NCI-H2227 (cell line): ENCODE measurements around the gene CASKIN2.
"Not testable (repeated sequence)": the region's sequence is repeated elsewhere in the genome, so short reads cannot be mapped to it uniquely, and the experiment has no call there.

Experiments used
- DNase-seq: peaks from one replicate; lab custom pipeline; 2025; ENCODE audit not compliant: unreplicated experiment; lab: John Stamatoyannopoulos, UW

Gene CASKIN2

GRCh38 chr17:75493476-75494129 is 21.7 kb downstream of the CASKIN2 start:
- no peak for DNase-seq

GRCh38 chr17:75492555-75493168 is 22.7 kb downstream of the CASKIN2 start:
- DNase-seq, result no peak

DNA sequence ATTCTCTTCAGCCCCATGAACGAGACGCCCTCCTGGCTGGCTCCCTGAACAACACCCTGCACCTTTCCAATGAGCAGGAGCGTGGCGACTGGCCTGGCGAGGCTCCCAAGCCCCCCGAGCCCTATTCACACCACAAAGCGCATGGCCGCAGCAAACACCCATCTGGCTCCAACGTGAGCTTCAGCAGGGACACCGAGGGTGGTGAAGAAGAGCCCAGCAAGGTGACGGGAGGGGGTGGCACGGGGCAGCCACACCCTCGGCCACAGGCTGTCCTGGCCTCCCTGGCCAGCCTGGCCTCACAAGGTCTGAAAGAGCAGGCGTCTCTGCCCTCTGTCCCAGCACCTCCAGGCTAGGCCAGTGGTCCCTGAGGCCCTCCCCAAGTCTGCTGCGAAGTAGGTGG is 23.7 kb downstream of the CASKIN2 start:
- no peak for DNase-seq

DNA sequence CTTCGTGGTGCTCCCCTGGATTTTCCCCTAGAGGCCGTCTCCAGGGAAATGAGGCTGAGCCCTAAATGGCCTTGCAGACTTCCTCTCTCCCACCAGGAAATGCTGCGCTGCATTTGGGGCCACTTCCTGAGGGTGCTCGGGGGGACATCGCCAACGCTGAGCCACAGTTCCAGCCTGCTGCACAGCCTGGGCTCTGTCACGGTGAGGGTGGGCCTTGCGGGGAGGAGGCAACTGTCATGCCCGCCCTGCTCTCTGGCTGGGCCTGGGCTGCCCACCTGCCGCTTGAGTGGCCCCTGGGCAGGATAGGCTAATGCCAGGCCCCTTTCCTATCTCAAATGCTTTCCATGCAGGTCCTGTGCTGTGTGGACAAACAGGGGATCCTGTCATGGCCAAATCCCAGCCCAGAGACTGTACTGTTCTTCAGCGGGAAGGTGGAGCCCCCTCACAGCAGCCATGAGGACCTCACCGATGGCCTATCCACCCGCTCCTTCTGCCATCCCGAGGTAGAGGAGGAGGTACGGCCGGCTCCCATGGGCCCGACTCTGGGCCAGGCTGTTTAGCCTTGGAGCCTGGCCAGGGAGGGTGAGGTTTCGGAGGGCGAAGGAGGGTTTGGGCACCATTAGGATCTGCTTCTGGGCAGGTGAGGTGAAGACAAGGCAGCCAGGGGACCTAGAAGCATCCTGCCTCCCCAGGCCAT is 24.2 kb downstream of the CASKIN2 start:
- DNase-seq, result no peak

GRCh38 chr17:75490173-75490743 is 25.1 kb downstream of the CASKIN2 start:
- DNase-seq, result no peak

- no peak for DNase-seq
Observed at GRCh38 chr17:75489511-75489955, 25.8 kb downstream of the CASKIN2 start.

- no peak for DNase-seq
Observed at GRCh38 chr17:75488693-75489510, 26.4 kb downstream of the CASKIN2 start.

DNA sequence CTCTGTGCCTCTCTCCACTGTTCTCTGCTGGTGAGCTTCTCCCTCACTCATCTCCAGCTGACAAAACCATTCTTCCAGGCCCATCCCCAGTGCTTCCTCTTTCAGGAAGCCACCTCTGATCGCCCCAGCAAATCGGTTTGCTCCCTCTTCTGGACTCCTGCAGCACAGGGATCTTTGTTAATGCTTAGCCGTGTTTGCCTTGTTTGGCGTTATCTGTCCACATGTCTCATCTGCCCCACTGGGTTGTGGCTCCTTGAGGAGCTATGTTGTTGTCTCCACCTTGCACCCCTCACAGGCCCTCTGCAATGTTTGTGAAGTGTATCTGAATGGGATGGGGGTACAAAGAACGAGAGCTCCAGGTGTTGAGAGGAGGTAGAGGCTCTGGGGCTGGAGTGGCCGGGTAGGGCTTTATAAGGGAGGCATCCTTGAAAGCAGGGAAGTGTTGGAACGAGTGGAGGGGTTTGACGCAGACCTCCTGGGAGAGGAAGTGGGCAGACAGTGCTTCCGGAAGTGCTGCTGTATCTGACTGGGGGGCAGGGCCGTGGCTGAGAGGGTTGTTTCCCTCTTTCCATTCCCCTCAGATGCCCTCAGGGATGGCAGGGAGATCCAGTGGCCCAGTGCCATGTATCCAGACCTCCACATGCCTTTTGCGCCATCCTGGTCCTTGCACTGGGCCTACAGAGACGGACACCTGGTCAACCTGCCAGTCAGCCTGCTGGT is 27.8 kb downstream of the CASKIN2 start:
- no peak for DNase-seq

DNA sequence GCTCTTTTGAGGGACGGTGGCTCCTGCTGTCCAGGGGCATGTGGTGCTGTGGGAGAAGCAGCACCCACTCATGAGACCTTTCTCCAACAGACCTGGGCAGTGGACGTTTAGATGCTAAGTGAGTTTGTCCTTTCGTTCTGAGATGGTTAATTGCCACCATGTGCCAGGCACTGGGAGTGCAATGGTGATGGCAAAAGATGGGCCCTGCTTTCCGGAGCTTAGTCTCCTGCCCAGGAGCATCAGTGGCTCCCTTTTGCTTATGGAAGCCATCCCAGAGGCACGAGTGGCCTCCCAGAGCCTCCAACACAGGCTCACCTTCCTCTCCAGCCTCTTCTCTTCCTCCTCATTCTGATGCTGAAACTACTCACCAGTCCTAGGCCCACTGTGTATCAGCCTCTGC is 28.4 kb downstream of the CASKIN2 start:
- DNase-seq, result no peak

DNA sequence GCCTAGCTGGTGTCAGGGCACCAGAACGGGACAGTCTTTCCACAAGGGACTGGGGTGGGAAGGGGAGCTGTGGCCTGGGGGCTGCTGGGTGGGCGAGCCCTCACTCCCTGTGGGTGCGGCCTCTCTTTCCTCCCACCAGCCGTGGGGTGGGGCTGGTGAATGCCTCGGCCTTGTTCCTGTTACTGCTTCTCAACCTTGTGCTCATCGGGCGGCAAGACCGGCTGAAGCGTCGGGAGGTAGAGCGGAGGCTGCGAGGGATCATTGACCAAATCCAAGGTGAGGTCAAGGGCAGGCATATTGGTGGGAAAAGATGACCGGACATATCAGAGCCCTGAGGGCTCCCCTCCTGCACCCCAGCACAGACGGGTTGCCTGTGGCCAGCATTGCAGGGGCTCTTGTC is 29.2 kb downstream of the CASKIN2 start:
- no peak for DNase-seq

GRCh38 chr17:75485688-75486087 is 29.6 kb downstream of the CASKIN2 start:
- DNase-seq, result no peak

DNA sequence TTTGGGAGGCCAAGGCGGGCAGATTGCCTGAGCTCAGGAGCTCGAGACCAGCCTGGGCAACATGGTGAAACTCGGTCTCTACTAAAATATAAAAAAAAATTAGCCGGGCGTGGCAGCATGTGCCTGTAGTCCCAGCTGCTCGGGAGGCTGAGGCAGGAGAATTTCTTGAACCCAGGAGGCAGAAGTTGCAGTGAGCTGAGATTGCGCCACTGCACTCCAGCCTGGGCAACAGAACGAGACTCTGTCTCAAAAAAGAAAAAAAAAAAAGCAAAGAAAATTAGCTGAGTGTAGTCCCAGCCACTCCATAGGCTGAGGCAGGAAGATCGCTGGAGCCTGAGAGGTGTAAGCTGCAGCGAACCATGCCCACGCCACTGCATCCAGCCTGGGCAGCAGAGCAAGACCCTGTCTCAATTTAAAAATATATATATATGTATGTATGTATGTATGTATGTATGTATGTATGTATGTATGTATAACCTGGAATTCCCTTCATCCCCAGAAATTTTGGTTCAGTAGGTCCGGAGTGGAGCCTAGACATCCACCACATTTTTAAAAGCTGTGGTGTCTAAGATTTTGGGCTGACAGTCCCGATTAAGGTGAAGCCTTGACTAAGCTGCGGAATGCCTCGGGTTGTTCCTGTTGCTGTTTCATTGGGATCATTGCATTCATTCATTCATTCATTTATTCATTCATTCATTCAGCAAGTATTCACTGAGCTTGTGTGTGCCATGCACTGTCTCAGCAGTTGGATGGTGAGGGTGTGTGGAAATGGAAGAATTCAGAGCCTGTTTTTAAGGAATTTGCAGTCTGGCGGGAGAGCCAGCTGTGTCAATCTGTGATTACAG is 33.0 kb downstream of the CASKIN2 start:
- no peak for DNase-seq

- DNase-seq, result no peak
Observed at GRCh38 chr17:75481194-75482068, 33.9 kb downstream of the CASKIN2 start.

GRCh38 chr17:75480281-75480680 is 35.1 kb downstream of the CASKIN2 start:
- DNase-seq, result peak; percentile 30

- no peak for DNase-seq
Observed at GRCh38 chr17:75478508-75478907, 36.8 kb downstream of the CASKIN2 start.

- DNase-seq, result not testable (repeated sequence)
Observed at GRCh38 chr17:75477490-75477862, 37.9 kb downstream of the CASKIN2 start.

GRCh38 chr17:75476752-75477489 is 38.4 kb downstream of the CASKIN2 start:
- no peak for DNase-seq

DNA sequence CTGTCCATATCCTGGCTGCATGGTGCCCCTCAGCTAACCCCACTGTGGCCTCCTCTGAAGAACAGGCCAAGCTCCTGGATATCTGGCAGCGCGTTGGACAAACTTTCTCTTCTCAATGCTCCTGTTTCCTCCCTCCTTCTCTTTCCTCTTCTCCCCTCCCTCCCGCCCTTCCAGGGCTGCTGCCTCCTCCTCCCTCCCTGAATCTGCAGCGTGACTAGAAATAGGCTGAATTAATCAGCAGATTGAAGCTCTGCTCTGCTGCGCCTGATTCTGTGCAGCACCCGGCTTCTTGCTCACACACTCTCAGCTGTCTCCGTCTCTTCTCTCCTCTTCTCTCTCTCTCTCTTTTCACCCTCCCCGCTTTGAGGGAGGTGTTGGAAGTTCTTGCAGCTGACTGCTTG is 39.1 kb downstream of the CASKIN2 start:
- peak; percentile 27 for DNase-seq
